ENCODE data around the gene HOXB8. TPM values are rescaled to one million over a fixed set of nuclear protein-coding genes. Genes with fewer than 3 reads are reported as not detected.
A peak's percentile ranks its signal among the peaks of the same experiment; 100 is the strongest.

HOXB8 gene
- total RNA-seq, 5 donors from 2014 or later (not counting 1 experiment from before 2014, with no cell fraction given): not detected

DNA sequence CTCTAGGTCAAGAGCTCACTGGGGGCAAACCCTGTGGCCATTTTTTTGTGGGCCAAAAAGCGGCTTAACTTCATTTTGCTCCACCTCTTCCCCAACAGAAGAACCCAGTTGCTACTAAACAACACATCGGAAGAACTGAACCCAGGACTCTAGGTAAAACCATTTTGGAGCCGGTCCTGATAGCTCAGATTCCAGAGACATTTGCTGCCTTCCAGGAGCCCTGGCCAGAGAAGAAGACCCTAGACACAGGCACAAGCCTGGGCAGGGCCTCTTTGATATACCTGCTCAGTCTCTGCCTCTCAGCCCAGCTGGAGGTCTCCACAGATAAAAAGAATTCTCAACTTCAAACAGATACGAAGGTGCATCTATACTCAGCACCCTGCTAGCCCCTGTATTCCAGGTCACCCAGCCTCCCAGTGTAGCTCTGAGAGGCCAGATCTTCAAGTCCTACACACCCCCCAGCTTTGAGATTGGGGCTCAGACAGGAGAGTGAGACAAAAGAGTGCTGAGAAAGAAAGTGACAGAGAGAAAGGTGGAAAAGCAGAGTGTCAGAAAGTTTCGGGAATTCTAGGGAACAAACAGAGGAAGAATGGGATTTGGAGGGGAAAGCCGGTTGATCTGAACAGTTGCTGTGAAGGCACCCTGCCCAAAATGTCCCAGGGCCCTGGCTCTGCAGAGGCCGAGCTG is 17.6 kb upstream of the HOXB8 start:
- ATAC-seq (replicated peaks in 1 of 4): no peak
- Mint-ChIP-seq H3K4me1 (peaks cover 9 to 17% (median 16%) of the 10 kb centered on the region in 3 donors), H3K4me3 (peak overlapping the region in 1 of 3 donors; percentile 46), H3K36me3 (no peaks in the 10 kb centered on the region), H3K27ac (peak overlapping the region in 1 of 2 donors; percentile 5), H3K9me3 (no peaks in the 10 kb centered on the region), H3K27me3 (peaks cover 80 to 98% of the 10 kb centered on the region in 2 donors)
- Histone ChIP-seq H3K4me1 (ENCODE audit: control insufficient read depth in 1 of 2, extremely low read depth in 1 of 2, insufficient read depth in 2 of 2, low read length in 2 of 2) (peaks cover 0 to 20% of the 10 kb centered on the region in 2 experiments), H3K36me3 (ENCODE audit: control insufficient read depth in 2 of 2, extremely low read depth in 1 of 2, insufficient read depth in 1 of 2, low read length in 1 of 2) (no peaks in the 10 kb centered on the region), H3K9me3 (no peaks in the 10 kb centered on the region), H3K27ac (ENCODE audit: low read length) (no peak overlapping the region), H3K4me3 (ENCODE audit: control insufficient read depth in 1 of 2, extremely low read depth in 1 of 2, low read length in 1 of 2) (no peak overlapping the region), H3K27me3 (replicated peaks in 1 of 2; ENCODE audit: control insufficient read depth in 2 of 2, extremely low read depth in 1 of 2, insufficient read depth in 2 of 2, low read length in 1 of 2) (peaks cover 37 to 93% of the 10 kb centered on the region in 2 experiments)
- no peak for DNase-seq
- 79% methylated on average over 5 of the region's 7 CpGs for WGBS (ENCODE audit: insufficient coverage)
- ChIA-PET POLR2A (no interaction called here), CTCF (interaction anchor here (0.6 to 1.0 kb wide), 5 partner anchors 9 to 134 kb away, joined by 3 to 8 read pairs (median 4); partner anchors contain the start of genes HOXB13 (in 1 of the 2) and HOXB8 (in 1 of the 2))

DNA sequence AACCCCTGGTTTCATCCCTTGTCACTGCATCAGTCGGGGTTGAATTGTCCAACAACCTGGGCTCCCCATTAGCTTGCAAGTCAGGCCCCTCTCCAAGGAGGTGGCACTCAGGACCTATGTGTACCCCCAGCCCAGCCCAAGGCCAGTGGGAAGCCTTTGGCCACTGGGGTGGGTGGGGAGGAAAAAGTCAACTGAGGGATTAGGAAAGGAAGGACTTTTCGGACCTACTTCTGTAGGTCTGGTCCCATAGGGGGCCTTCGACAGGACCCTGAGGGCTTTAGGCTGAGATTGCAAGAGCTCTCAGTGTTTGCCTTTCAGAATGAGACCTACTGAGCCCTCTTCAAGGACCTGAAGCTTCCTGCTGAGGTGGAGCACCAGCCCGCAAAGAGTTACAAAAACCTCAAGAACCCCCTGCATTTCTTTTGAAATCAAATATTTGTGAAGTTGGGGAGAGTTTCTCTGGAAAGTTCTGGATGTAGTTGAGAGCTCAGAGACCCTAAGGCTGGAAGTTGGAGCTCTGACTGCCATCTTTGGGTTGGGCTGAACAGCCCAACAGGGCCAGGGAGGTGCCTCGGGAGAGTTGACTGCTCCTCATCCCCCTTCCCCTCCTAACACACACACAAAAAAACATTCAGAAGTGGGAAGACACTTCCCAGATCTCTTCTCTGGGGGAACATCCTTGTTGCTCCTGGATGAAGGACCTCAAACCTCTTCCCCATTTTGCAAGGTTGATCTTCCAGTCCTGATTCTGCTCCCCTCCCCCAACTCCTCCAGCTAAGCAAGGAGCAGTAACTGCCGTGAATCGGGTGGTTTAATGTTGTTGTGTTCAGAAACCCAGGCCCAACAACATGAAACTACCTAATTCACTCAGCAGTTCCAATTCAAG is 16.8 kb upstream of the HOXB8 start:
- CTCF ChIA-PET: interaction anchor here (0.6 to 1.0 kb wide), 7 partner anchors 8 to 560 kb away, joined by 3 to 8 read pairs (median 4); partner anchors contain the start of genes HOXB13 (in 1 of the 2) and HOXB8 (in 1 of the 2)
- H3K27ac Mint-ChIP-seq: peak overlapping the region in 1 of 2 donors; percentile 5
- H3K4me3 ChIP-seq (ENCODE audit: control insufficient read depth in 1 of 2, extremely low read depth in 1 of 2, low read length in 1 of 2): no peak overlapping the region
- H3K9me3 Mint-ChIP-seq: no peaks in the 10 kb centered on the region
- H3K27me3 Mint-ChIP-seq: peaks cover 75 to 98% of the 10 kb centered on the region in 2 donors
- no peaks in the 10 kb centered on the region for H3K9me3 ChIP-seq
- H3K36me3 ChIP-seq (ENCODE audit: control insufficient read depth in 2 of 2, extremely low read depth in 1 of 2, insufficient read depth in 1 of 2, low read length in 1 of 2): no peaks in the 10 kb centered on the region
- no peak overlapping the region for H3K27ac ChIP-seq (ENCODE audit: low read length)
- POLR2A ChIA-PET: no interaction called here
- DNase-seq (no peak), ATAC-seq (replicated peaks in 1 of 4) (no peak)
- no peak overlapping the region for H3K4me3 Mint-ChIP-seq
- WGBS (ENCODE audit: insufficient coverage): 60% methylated on average over 2 of the region's 7 CpGs
- H3K36me3 Mint-ChIP-seq: no peaks in the 10 kb centered on the region
- H3K4me1 ChIP-seq (ENCODE audit: control insufficient read depth in 1 of 2, extremely low read depth in 1 of 2, insufficient read depth in 2 of 2, low read length in 2 of 2): peaks cover 0 to 25% of the 10 kb centered on the region in 2 experiments
- H3K4me1 Mint-ChIP-seq: peaks cover 9 to 18% (median 17%) of the 10 kb centered on the region in 3 donors
- H3K27me3 ChIP-seq (replicated peaks in 1 of 2; ENCODE audit: control insufficient read depth in 2 of 2, extremely low read depth in 1 of 2, insufficient read depth in 2 of 2, low read length in 1 of 2): peaks cover 40 to 93% of the 10 kb centered on the region in 2 experiments

DNA sequence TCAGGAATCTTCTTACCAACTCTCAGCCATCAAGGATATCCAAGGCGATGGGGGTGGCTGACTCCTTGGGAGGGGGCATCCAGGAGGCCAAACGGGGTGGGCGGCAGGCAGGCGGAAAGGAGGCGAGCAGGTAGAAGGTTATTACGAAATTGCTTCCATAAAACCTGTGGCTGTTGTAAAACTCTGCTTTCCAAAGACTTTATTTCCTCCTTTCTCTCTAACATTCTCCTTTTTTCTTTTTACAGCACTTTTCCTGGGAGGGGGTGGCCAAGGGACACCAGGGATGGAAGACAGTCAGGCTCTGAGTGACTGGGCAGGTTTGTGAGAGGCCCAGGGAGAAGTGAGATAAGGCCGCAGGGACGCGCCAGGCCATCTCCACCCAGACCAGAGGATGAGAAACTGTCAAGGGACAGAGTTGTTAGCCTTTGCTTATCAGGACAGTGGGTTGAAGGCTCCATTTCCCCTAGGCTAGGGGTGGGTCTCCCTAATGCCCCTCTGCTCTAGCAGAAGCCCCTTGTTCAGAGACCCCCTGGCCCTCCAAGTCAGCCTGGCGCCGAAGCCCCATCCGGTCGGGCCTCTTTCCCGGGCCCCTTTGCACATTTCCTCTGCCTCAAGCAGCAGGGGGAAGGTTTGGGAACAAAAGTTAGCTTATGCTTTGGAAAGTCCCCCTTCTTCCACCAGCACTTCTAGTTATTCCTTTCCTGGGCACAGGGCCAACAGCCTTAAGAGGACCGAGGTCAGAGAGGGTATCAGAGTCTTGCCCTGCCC is 16.0 kb upstream of the HOXB8 start:
- Mint-ChIP-seq H3K27me3 (peaks cover 78 to 95% of the 10 kb centered on the region in 2 donors), H3K9me3 (no peaks in the 10 kb centered on the region), H3K36me3 (no peaks in the 10 kb centered on the region), H3K27ac (no peak overlapping the region), H3K4me1 (peaks cover 10 to 16% (median 14%) of the 10 kb centered on the region in 3 donors), H3K4me3 (no peak overlapping the region)
- ChIA-PET CTCF (interaction anchor here in 1 of 2 donors (0.6 kb wide), 1 partner anchor 560 kb away, joined by 4 read pairs; no protein-coding TSS in a partner anchor), POLR2A (no interaction called here)
- no peaks in the 10 kb centered on the region for H3K9me3 ChIP-seq
- H3K27ac ChIP-seq (ENCODE audit: low read length): no peak overlapping the region
- peaks cover 42 to 93% of the 10 kb centered on the region in 2 experiments for H3K27me3 ChIP-seq (replicated peaks in 1 of 2; ENCODE audit: control insufficient read depth in 2 of 2, extremely low read depth in 1 of 2, insufficient read depth in 2 of 2, low read length in 1 of 2)
- ATAC-seq (replicated peaks in 1 of 4) (no peak), DNase-seq (no peak)
- no peak overlapping the region for H3K4me3 ChIP-seq (ENCODE audit: control insufficient read depth in 1 of 2, extremely low read depth in 1 of 2, low read length in 1 of 2)
- 90% methylated on average over 4 of the region's 15 CpGs for WGBS (ENCODE audit: insufficient coverage)
- H3K36me3 ChIP-seq (ENCODE audit: control insufficient read depth in 2 of 2, extremely low read depth in 1 of 2, insufficient read depth in 1 of 2, low read length in 1 of 2): no peaks in the 10 kb centered on the region
- H3K4me1 ChIP-seq (ENCODE audit: control insufficient read depth in 1 of 2, extremely low read depth in 1 of 2, insufficient read depth in 2 of 2, low read length in 2 of 2): peaks cover 7 to 25% of the 10 kb centered on the region in 2 experiments

DNA sequence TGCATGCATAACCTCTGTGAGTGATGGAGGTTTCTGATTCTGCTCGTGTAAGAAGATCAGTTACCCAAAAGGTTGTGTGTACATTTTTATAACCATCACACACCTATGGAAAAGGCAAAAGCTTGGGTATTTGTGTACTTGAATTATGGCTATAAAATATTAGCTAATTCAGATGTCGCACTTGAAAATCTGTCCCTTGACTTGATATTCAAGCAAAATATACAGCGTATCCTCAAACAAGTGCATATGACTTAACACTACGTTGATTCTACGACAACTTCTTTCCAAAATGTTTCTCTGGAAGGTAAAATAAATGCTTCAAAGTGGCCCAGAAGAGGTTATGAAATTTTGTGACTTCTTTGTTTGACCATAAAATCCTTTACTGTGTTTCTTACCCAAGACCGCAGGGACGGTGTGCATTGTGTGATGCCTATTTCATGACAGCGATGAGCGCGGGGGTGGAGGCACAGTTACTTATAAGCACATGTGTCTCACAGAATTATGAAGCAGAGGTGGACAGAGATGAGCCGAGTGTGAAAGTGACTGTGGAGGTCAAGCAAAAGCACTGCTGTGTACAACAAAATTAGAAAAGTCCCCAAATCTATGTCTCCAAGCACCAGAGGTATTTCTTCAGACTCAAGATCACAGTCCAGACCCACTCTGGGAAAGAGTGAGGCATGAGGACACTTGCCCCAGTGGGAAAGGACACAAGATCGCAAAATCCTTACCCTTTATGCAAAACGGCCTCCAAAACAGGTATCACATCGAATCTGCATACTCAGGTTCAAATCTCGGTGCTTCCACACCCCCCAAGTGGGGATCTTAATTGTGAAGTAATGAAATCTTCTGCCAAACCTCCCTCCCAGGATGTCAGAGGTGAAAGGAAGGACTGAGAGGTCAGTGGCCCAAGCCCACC is 15.2 kb upstream of the HOXB8 start:
- H3K27me3 Mint-ChIP-seq: peaks cover 71 to 93% of the 10 kb centered on the region in 2 donors
- ChIA-PET CTCF (no interaction called here), POLR2A (no interaction called here)
- Histone ChIP-seq H3K9me3 (no peaks in the 10 kb centered on the region), H3K27me3 (replicated peaks in 1 of 2; ENCODE audit: control insufficient read depth in 2 of 2, extremely low read depth in 1 of 2, insufficient read depth in 2 of 2, low read length in 1 of 2) (peaks cover 35 to 93% of the 10 kb centered on the region in 2 experiments), H3K36me3 (ENCODE audit: control insufficient read depth in 2 of 2, extremely low read depth in 1 of 2, insufficient read depth in 1 of 2, low read length in 1 of 2) (no peaks in the 10 kb centered on the region), H3K4me1 (ENCODE audit: control insufficient read depth in 1 of 2, extremely low read depth in 1 of 2, insufficient read depth in 2 of 2, low read length in 2 of 2) (peaks cover 8 to 33% of the 10 kb centered on the region in 2 experiments), H3K27ac (ENCODE audit: low read length) (no peak overlapping the region), H3K4me3 (ENCODE audit: control insufficient read depth in 1 of 2, extremely low read depth in 1 of 2, low read length in 1 of 2) (no peak overlapping the region)
- no peaks in the 10 kb centered on the region for H3K9me3 Mint-ChIP-seq
- H3K4me1 Mint-ChIP-seq: peaks cover 16 to 23% (median 18%) of the 10 kb centered on the region in 3 donors
- H3K27ac Mint-ChIP-seq: peak overlapping the region in 1 of 2 donors; percentile 67
- WGBS (ENCODE audit: insufficient coverage): 97% methylated on average over 5 of the region's 15 CpGs
- ATAC-seq (replicated peaks in 1 of 4): no peak
- H3K4me3 Mint-ChIP-seq: no peak overlapping the region
- DNase-seq: no peak
- no peaks in the 10 kb centered on the region for H3K36me3 Mint-ChIP-seq

DNA sequence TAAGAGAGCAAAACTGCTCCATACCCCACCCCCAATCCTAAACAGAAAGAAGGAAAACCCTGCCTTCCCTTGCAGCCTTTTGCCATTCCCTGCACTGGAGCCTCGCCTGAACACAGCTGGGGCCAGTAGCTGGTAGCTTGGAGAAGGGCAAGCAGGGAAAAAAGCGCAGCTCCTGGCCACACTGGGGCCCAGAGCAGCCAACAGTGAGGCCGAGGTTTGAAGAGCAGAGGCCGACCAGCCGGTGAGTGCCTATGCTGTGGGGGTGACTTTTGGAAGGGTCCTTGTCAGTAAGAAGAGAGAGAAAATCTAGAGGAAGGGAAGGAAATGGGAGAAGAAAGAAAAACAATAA is 14.3 kb upstream of the HOXB8 start:
- Mint-ChIP-seq H3K4me1 (peaks cover 14 to 24% (median 18%) of the 10 kb centered on the region in 3 donors), H3K27ac (no peak overlapping the region), H3K27me3 (peaks cover 63 to 88% of the 10 kb centered on the region in 2 donors), H3K36me3 (no peaks in the 10 kb centered on the region), H3K4me3 (no peak overlapping the region), H3K9me3 (no peaks in the 10 kb centered on the region)
- DNase-seq (no peak), ATAC-seq (replicated peaks in 1 of 4) (no peak)
- ChIA-PET CTCF (interaction anchor here in 1 of 2 donors (0.6 kb wide), 1 partner anchor 118 kb away, joined by 3 read pairs; no protein-coding TSS in a partner anchor), POLR2A (no interaction called here)
- 71% methylated on average over 5 of the region's 5 CpGs for WGBS (ENCODE audit: insufficient coverage)
- Histone ChIP-seq H3K4me3 (ENCODE audit: control insufficient read depth in 1 of 2, extremely low read depth in 1 of 2, low read length in 1 of 2) (no peak overlapping the region), H3K27ac (ENCODE audit: low read length) (no peak overlapping the region), H3K9me3 (no peaks in the 10 kb centered on the region), H3K4me1 (ENCODE audit: control insufficient read depth in 1 of 2, extremely low read depth in 1 of 2, insufficient read depth in 2 of 2, low read length in 2 of 2) (peaks cover 8 to 39% of the 10 kb centered on the region in 2 experiments), H3K27me3 (replicated peaks in 1 of 2; ENCODE audit: control insufficient read depth in 2 of 2, extremely low read depth in 1 of 2, insufficient read depth in 2 of 2, low read length in 1 of 2) (peaks cover 31 to 93% of the 10 kb centered on the region in 2 experiments), H3K36me3 (ENCODE audit: control insufficient read depth in 2 of 2, extremely low read depth in 1 of 2, insufficient read depth in 1 of 2, low read length in 1 of 2) (no peaks in the 10 kb centered on the region)

Data from T-cell (primary cell).